K562 (cell line): ENCODE data around the gene TUB. TPM values are rescaled to one million over a fixed set of nuclear protein-coding genes. Genes with fewer than 3 reads are reported as not detected.

Experiments used
- ATAC-seq: fragments of 200-7000 bp; cut with Tn5 transposase; 3 replicates; pipeline ENCODE4 v1.9.1; 2020; ENCODE audit warnings: moderate library complexity
- BruUV-seq: library from RNA; stranded (reverse); fragments of 400-500 nt; replicated peaks from 2 replicates; lab custom pipeline; 2021; lab: Mats Ljungman, UMichigan
- CTCF ChIA-PET: fragments of 300-600 bp; formaldehyde crosslinking; extraction: SDS; loops from one replicate; lab custom pipeline; 2021; ENCODE audit warnings: low intra/inter-chr PET ratio; lab: Yijun Ruan, JAX
- POLR2A ChIA-PET: fragments of 300-600, 350-650 bp; sonication (Branson Sonifier 250); formaldehyde crosslinking; extraction: SDS; loops from one replicate; lab custom pipeline; 2021; ENCODE audit warnings: antibody characterized with exemption, inconsistent platforms; lab: Yijun Ruan, JAX
- DNase-seq, 4 experiments: peaks; one replicate each; pipeline versions ENCODE4 v3.0.0 to v3.0.0-alpha.2; 2011 to 2018; ENCODE audit warnings: low spot score in 3 of 4, mixed read lengths in 3 of 4; ENCODE audit errors: extremely low read depth in 1 of 4
- FAIRE-seq: peaks from 2 replicates; lab custom pipeline; 2011; peaks lifted over from hg19 to GRCh38; lab: Jason Lieb, UNC
- H2AFZ ChIP-seq: 2 replicates; pipeline ENCODE4 v1.6.0; 2011; ENCODE audit warnings: low read depth, low read length, control low read depth, inconsistent platforms
- H3K27ac ChIP-seq: fragments of 200-600 bp; 3 replicates; pipeline ENCODE4 v1.8.0; 2011; ENCODE audit warnings: low read depth, mild to moderate bottlenecking, control low read depth, inconsistent platforms, low read length, moderate library complexity, mixed read lengths; ENCODE audit errors: extremely low read depth
- H3K27me3 ChIP-seq, 2 experiments: fragments of 300-600 bp in 1 of 2; 2 replicates in 1 of 2; 3 replicates in 1 of 2; pipeline versions ENCODE4 v1.6.0 to v1.8.0; 2011; ENCODE audit warnings: inconsistent platforms in 2 of 2, low read length in 2 of 2, mild to moderate bottlenecking in 1 of 2, mixed read lengths in 1 of 2, moderate library complexity in 1 of 2; ENCODE audit not compliant: control insufficient read depth in 2 of 2, insufficient read depth in 2 of 2
- H3K36me3 ChIP-seq: fragments of 300-600 bp; 3 replicates; pipeline ENCODE4 v1.8.0; 2011; ENCODE audit warnings: mild to moderate bottlenecking, low read length, inconsistent platforms; ENCODE audit not compliant: control insufficient read depth, insufficient read depth
- H3K4me1 ChIP-seq, 2 experiments: fragments of 200-600 bp in 1 of 2; replicated peaks in 1 of 2; 2 replicates in 1 of 2; 3 replicates in 1 of 2; pipeline versions ENCODE4 v1.5.1 to v1.8.0; 2011; ENCODE audit warnings: inconsistent platforms in 2 of 2, low read length in 2 of 2, mild to moderate bottlenecking in 1 of 2, mixed read lengths in 1 of 2, moderate library complexity in 1 of 2; ENCODE audit not compliant: control insufficient read depth in 2 of 2, insufficient read depth in 2 of 2
- H3K4me2 ChIP-seq: 2 replicates; pipeline ENCODE4 v1.6.1; 2011; ENCODE audit warnings: low read length, control low read depth, inconsistent platforms, mixed read lengths; ENCODE audit not compliant: insufficient read depth
- H3K4me3 ChIP-seq: fragments of 200-600 bp; sonication (generic), shearing (Covaris generic); 2 replicates; pipeline ENCODE4 v1.5.1; 2016; ENCODE audit warnings: control low read depth, inconsistent platforms
- H3K79me2 ChIP-seq: fragments of 200-600 bp; 3 replicates; pipeline ENCODE4 v1.8.0; 2011; ENCODE audit warnings: low read length, inconsistent platforms; ENCODE audit not compliant: control insufficient read depth, insufficient read depth
- H3K9ac ChIP-seq, 2 experiments: 2 replicates each; pipeline versions ENCODE4 v1.6.0 to v1.6.1; 2011; ENCODE audit warnings: low read depth in 2 of 2, low read length in 2 of 2, control low read depth in 1 of 2, inconsistent platforms in 1 of 2, mild to moderate bottlenecking in 1 of 2, mixed read lengths in 1 of 2; ENCODE audit not compliant: insufficient read depth in 1 of 2
- H3K9me1 ChIP-seq: one replicate; pipeline ENCODE4 v1.6.0; 2011; ENCODE audit warnings: inconsistent platforms, mild to moderate bottlenecking, low read length, moderate library complexity; ENCODE audit not compliant: control insufficient read depth, insufficient read depth
- H3K9me3 ChIP-seq: replicated peaks from 2 replicates; pipeline ENCODE4 v1.5.1; 2011; ENCODE audit warnings: low read depth, low read length, inconsistent platforms; ENCODE audit not compliant: control insufficient read depth, insufficient read depth
- H4K20me1 ChIP-seq: replicated peaks from 2 replicates; pipeline ENCODE4 v1.6.1; 2011; ENCODE audit warnings: low read length, inconsistent platforms, mixed read lengths; ENCODE audit not compliant: control insufficient read depth, insufficient read depth
- CBFB ChIP-seq: sonication (generic); formaldehyde crosslinking; IDR thresholded peaks from 2 replicates; pipeline ENCODE4 v1.4.0; 2020; ENCODE audit warnings: mild to moderate bottlenecking, missing genetic modification reagents
- MGA ChIP-seq: fragments of 450-650 bp; IDR thresholded peaks from 2 replicates; pipeline ENCODE4 v1.6.1; 2016; ENCODE audit warnings: mild to moderate bottlenecking, moderate library complexity
- PKNOX1 ChIP-seq: fragments of 450-650 bp; IDR thresholded peaks from 2 replicates; pipeline ENCODE4 v1.6.1; 2016
- SPI1 ChIP-seq: IDR thresholded peaks from 2 replicates; pipeline ENCODE4 v1.6.1; 2011; ENCODE audit warnings: low read depth, low read length, control low read depth, borderline replicate concordance
- ZC3H8 ChIP-seq: fragments of 450-650 bp; IDR thresholded peaks from 2 replicates; pipeline ENCODE4 v1.6.1; 2017
- ZNF282 ChIP-seq: sonication (generic); formaldehyde crosslinking; IDR thresholded peaks from 2 replicates; pipeline ENCODE4 v1.8.1; 2023; ENCODE audit warnings: missing genetic modification reagents
- ZNF830 ChIP-seq: fragments of 250-450 bp; sonication (Bioruptor Pico); IDR thresholded peaks from 2 replicates; pipeline ENCODE4 v1.5.0; 2021; ENCODE audit warnings: mild to moderate bottlenecking
- WGBS: fragments of 100-300 bp; shearing (Covaris generic); methylation state at CpG from one replicate; pipeline ENCODE4 v1.1.6; 2016; ENCODE audit warnings: low coverage, mixed read lengths; ENCODE audit not compliant: insufficient coverage; ENCODE audit errors: missing lambda C conversion rate; 5-methylcytosine and 5-hydroxymethylcytosine counted together
- in situ Hi-C: fragments of 300-500 bp; cut with MboI; formaldehyde crosslinking; loops from 4 replicates; pipeline ENCODE4 v1.15.0; 2018; ENCODE audit warnings: inconsistent platforms, mixed read lengths
- intact Hi-C: fragments of 100-400 bp; cut with micrococcal nuclease; formaldehyde crosslinking; loops from 2 replicates; pipeline ENCODE4 v1.14.2; 2022
- polyA plus RNA-seq, 8 experiments: library from polyadenylated mRNA; depleted of rRNA in 4 of 8; stranded (reverse) in 5 of 8; unstranded in 3 of 8; fragments of >200 nt; fragmentation: Nextera tagmentation in 2 of 8; fragmentation: Illumina TruSeq in 1 of 8; extraction: Ambion mirVana in 2 of 8; extraction: Trizol in 1 of 8; gene quantifications; 2 replicates each; pipeline versions ENCODE4 v1.2.1 to v1.2.3, GENCODE V29; 2011 to 2014; ENCODE audit warnings: inconsistent platforms in 1 of 8, missing spikeins in 1 of 8
- total RNA-seq, 7 experiments: library from RNA; depleted of rRNA in 6 of 7; stranded (reverse); fragments of >200 nt in 6 of 7; fragmentation: Illumina TruSeq in 2 of 7; extraction: Trizol in 2 of 7; gene quantifications; 2 replicates each; pipeline versions ENCODE4 v1.2.1 to v1.2.3, GENCODE V29; 2011 to 2021; ENCODE audit warnings: low replicate concordance in 1 of 7
- TF ChIP-seq, protein P1 (sequence below): fragments of 450-650 bp; formaldehyde crosslinking; IDR thresholded peaks from 2 replicates; pipeline ENCODE4 v1.4.0; 2022; ENCODE audit warnings: mild to moderate bottlenecking, moderate library complexity

The TUB gene
- total and polyA plus RNA-seq, 9 of the 15 experiments (the other 6 are each of a cell fraction or from before 2014, with no cell fraction given): not detected

GRCh38 chr11:8045839-8046238, 35.2 kb upstream of the TUB start:
- H3K4me2 ChIP-seq: no peak overlapping the region
- H3K9ac ChIP-seq: no peak overlapping the region
- ATAC-seq (no peak), DNase-seq (no peak), FAIRE-seq (no peak)
- in situ Hi-C loops (no loop called here), intact Hi-C loops (no loop called here)
- H3K4me1 ChIP-seq: no peaks in the 10 kb centered on the region
- peaks cover 0 to 1% of the 10 kb centered on the region in 2 experiments; a peak in 1 of 5 replicates for H3K27me3 ChIP-seq
- no TSS peak for BruUV-seq
- WGBS: 0% methylated on average over 4 of the region's 4 CpGs
- no peaks in the 10 kb centered on the region for H4K20me1 ChIP-seq
- no peak overlapping the region for H2AFZ ChIP-seq
- H3K79me2 ChIP-seq: no peaks in the 10 kb centered on the region
- H3K9me1 ChIP-seq: no peaks in the 10 kb centered on the region
- TF ChIP-seq ZNF830 (no peak), ZC3H8 (no peak), CBFB (CRISPR knock-in tag) (no peak), ZNF282 (CRISPR knock-in tag) (no peak), SPI1 (no peak), MGA (no peak), PKNOX1 (no peak)
- TF ChIP-seq, protein P1, sequence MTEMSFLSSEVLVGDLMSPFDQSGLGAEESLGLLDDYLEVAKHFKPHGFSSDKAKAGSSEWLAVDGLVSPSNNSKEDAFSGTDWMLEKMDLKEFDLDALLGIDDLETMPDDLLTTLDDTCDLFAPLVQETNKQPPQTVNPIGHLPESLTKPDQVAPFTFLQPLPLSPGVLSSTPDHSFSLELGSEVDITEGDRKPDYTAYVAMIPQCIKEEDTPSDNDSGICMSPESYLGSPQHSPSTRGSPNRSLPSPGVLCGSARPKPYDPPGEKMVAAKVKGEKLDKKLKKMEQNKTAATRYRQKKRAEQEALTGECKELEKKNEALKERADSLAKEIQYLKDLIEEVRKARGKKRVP (CRISPR knock-in tag): no peak
- TF ChIP-seq, all 486 proteins: peak for 0
- Histone ChIP-seq H3K9me3 (no peaks in the 10 kb centered on the region), H3K36me3 (no peaks in the 10 kb centered on the region), H3K27ac (no peak overlapping the region), H3K4me3 (no peak overlapping the region)
- POLR2A ChIA-PET: no interaction called here
- CTCF ChIA-PET: no interaction called here
